ENCODE results near the gene MARCHF10.

DNA sequence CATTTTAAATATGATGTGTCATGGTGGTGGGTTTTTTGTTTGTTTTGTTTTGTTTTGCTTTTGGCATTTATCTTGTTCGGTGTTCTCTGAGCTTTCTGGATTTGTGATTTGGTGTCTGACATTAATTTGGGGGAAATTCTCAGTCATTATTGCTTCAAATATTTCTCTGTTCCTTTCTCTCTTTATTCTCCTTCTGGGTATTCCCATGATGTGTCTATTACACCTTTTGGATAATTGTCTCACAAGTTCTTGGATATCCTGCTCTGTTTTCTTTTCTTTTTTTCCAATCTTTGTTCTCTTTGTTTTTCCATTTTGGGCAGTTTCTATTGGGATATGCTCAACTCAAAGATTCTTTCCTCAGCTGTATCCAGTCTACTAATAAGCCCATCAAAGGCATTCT, 88.5 kb downstream of the MARCHF10 start:
- no peak for TF ChIP-seq RCOR1 (IDR thresholded peaks at IDR 0.05; ENCODE audit: insufficient replicate concordance, low read length)
- TF ChIP-seq, protein P1, sequence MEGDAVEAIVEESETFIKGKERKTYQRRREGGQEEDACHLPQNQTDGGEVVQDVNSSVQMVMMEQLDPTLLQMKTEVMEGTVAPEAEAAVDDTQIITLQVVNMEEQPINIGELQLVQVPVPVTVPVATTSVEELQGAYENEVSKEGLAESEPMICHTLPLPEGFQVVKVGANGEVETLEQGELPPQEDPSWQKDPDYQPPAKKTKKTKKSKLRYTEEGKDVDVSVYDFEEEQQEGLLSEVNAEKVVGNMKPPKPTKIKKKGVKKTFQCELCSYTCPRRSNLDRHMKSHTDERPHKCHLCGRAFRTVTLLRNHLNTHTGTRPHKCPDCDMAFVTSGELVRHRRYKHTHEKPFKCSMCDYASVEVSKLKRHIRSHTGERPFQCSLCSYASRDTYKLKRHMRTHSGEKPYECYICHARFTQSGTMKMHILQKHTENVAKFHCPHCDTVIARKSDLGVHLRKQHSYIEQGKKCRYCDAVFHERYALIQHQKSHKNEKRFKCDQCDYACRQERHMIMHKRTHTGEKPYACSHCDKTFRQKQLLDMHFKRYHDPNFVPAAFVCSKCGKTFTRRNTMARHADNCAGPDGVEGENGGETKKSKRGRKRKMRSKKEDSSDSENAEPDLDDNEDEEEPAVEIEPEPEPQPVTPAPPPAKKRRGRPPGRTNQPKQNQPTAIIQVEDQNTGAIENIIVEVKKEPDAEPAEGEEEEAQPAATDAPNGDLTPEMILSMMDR (conservative IDR thresholded peaks at IDR 0.05; ENCODE audit: low read depth, low read length): no peak
- no peak for TF ChIP-seq MXI1 (IDR thresholded peaks at IDR 0.05; ENCODE audit: borderline replicate concordance, low read depth, low read length)
- no peak for TF ChIP-seq BHLHE40 (IDR thresholded peaks at IDR 0.05; ENCODE audit: low read depth, low read length)
- TF ChIP-seq, protein P2, sequence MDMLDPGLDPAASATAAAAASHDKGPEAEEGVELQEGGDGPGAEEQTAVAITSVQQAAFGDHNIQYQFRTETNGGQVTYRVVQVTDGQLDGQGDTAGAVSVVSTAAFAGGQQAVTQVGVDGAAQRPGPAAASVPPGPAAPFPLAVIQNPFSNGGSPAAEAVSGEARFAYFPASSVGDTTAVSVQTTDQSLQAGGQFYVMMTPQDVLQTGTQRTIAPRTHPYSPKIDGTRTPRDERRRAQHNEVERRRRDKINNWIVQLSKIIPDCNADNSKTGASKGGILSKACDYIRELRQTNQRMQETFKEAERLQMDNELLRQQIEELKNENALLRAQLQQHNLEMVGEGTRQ (IDR thresholded peaks at IDR 0.05; ENCODE audit: low read depth, low read length): no peak
- no peak for TF ChIP-seq POLR2A (IDR thresholded peaks at IDR 0.05; ENCODE audit: low read depth, low read length)
- TF ChIP-seq SMC3 (IDR thresholded peaks at IDR 0.05; ENCODE audit: low read depth, low read length): no peak

Measured in IMR-90 (cell line).